Measurements from ENCODE around the gene PNPLA7.

- TF ChIP-seq CTCF (conservative IDR thresholded peaks at IDR 0.05; ENCODE audit: low read depth, low read length), result no peak
- no peak for TF ChIP-seq EZH2 (IDR thresholded peaks at IDR 0.05; ENCODE audit: borderline replicate concordance, low read depth, low read length, poor library complexity, severe bottlenecking)
These were observed 104.2 kb downstream of the PNPLA7 start for GRCh38 chr9:137445930-137446431.
